ENCODE measurements around the gene NOP16. TPM values are rescaled to one million over a fixed set of nuclear protein-coding genes. Genes with fewer than 3 reads are reported as not detected.

The NOP16 gene
- total and polyA plus RNA-seq, 2 experiments from 2014 or later = 22.9 to 64.0 TPM

- no peak for DNase-seq (ENCODE audit: low spot score)
- Histone ChIP-seq H3K9me3 (ENCODE audit: low read depth) (no peaks in the 10 kb centered on the region), H4K20me1 (ENCODE audit: insufficient read depth, poor library complexity, severe bottlenecking) (no peaks in the 10 kb centered on the region), H3K27me3 (no peaks in the 10 kb centered on the region), H3K4me1 (ENCODE audit: insufficient read depth) (no peaks in the 10 kb centered on the region), H3K4me2 (no peak overlapping the region), H3K27ac (peak overlapping the region; percentile 44), H3K9me2 (replicated peaks; ENCODE audit: insufficient read depth) (no peaks in the 10 kb centered on the region), H2AFZ (no peak overlapping the region), H3K79me2 (no peaks in the 10 kb centered on the region), H3K36me3 (replicated peaks; ENCODE audit: insufficient read depth, low read depth) (no peaks in the 10 kb centered on the region), H3K4me3 (no peak overlapping the region)
- TF ChIP-seq EZH2 (IDR thresholded peaks at IDR 0.05; ENCODE audit: borderline replicate concordance) (no peak), CTCF (IDR thresholded peaks at IDR 0.05; ENCODE audit: poor library complexity) (no peak), EZH2phosphoT487 (IDR thresholded peaks at IDR 0.05; ENCODE audit: low read depth, severe bottlenecking, unreplicated experiment) (no peak)
- 67% methylated on average over 5 of the region's 5 CpGs for WGBS (ENCODE audit: low lambda C conversion rate, missing lambda C conversion rate)
These were observed 49.1 kb downstream of the NOP16 start for GRCh38 chr5:176339304-176339703.

GRCh38 chr5:176337913-176338312, 50.5 kb downstream of the NOP16 start:
- Histone ChIP-seq H2AFZ (no peak overlapping the region), H3K4me2 (no peak overlapping the region), H4K20me1 (ENCODE audit: insufficient read depth, poor library complexity, severe bottlenecking) (no peaks in the 10 kb centered on the region), H3K79me2 (no peaks in the 10 kb centered on the region), H3K4me1 (ENCODE audit: insufficient read depth) (no peaks in the 10 kb centered on the region), H3K4me3 (no peak overlapping the region), H3K9me3 (ENCODE audit: low read depth) (no peaks in the 10 kb centered on the region), H3K36me3 (replicated peaks; ENCODE audit: insufficient read depth, low read depth) (no peaks in the 10 kb centered on the region), H3K9me2 (replicated peaks; ENCODE audit: insufficient read depth) (no peaks in the 10 kb centered on the region), H3K27ac (no peak overlapping the region), H3K27me3 (no peaks in the 10 kb centered on the region)
- DNase-seq (ENCODE audit: low spot score) = no peak
- TF ChIP-seq EZH2phosphoT487 (IDR thresholded peaks at IDR 0.05; ENCODE audit: low read depth, severe bottlenecking, unreplicated experiment) (no peak), EZH2 (IDR thresholded peaks at IDR 0.05; ENCODE audit: borderline replicate concordance) (no peak), CTCF (IDR thresholded peaks at IDR 0.05; ENCODE audit: poor library complexity) (no peak)
- 95% methylated on average over 1 of the region's 1 CpG for WGBS (ENCODE audit: low lambda C conversion rate, missing lambda C conversion rate)

DNA sequence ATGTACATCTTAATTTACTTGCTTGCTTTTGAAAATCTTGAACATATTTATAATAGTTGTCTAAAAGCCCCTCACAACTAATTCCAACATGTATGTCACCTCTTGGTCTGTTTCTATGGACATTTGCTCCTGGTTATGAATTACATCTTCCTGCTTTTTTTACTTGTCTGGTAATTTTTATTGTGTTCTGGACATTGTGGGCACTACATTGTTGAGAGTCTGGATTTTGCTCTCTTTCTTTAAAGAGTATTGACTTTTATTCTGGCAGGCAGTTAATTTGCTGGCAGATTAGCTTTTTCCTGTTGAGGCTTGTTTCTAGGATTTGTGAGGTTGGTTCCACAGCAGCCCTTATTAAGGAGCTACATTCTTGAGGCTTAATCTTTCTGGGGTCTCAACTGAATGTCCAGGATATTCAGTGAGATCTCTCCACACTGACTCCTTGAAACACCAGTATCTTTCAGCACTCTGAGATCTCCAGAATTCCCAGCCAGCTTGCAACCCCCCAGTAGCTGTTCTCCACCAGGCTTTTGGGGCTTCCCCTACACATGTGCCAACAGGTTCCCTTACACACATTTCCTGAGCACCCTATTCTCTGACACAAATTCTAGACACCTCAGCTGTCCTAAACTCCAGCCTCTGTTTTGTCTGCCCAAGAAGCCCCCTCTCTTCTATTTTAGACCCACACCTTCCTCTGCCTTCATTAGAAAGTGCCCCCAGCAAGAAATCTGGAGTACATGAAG, 54.2 kb downstream of the NOP16 start:
- Histone ChIP-seq H3K4me1 (ENCODE audit: insufficient read depth) (no peaks in the 10 kb centered on the region), H3K27ac (no peak overlapping the region), H4K20me1 (ENCODE audit: insufficient read depth, poor library complexity, severe bottlenecking) (no peaks in the 10 kb centered on the region), H3K9me3 (ENCODE audit: low read depth) (no peaks in the 10 kb centered on the region), H2AFZ (no peak overlapping the region), H3K4me3 (no peak overlapping the region), H3K36me3 (replicated peaks; ENCODE audit: insufficient read depth, low read depth) (no peaks in the 10 kb centered on the region), H3K9me2 (replicated peaks; ENCODE audit: insufficient read depth) (no peaks in the 10 kb centered on the region), H3K27me3 (no peaks in the 10 kb centered on the region), H3K4me2 (no peak overlapping the region), H3K79me2 (no peaks in the 10 kb centered on the region)
- no peak for TF ChIP-seq EZH2 (IDR thresholded peaks at IDR 0.05; ENCODE audit: borderline replicate concordance)
- no peak for TF ChIP-seq CTCF (IDR thresholded peaks at IDR 0.05; ENCODE audit: poor library complexity)
- no peak for TF ChIP-seq EZH2phosphoT487 (IDR thresholded peaks at IDR 0.05; ENCODE audit: low read depth, severe bottlenecking, unreplicated experiment)
- no peak for DNase-seq (ENCODE audit: low spot score)

MicroRNAs within 50 kb of the gene (microRNA counts, 767-probe panel; counts per million panel counts)
- microRNA hsa-miR-1271-5p = not detected

Small RNAs within 50 kb of the gene (microRNA-seq; reads per million reads assigned to microRNA genes)
- gene MIR1271 = 11.2 reads per million, percentile 26 among the genes with 10 or more reads in this experiment

Small RNAs within 50 kb of the gene (small RNA-seq; reads per million reads assigned to genes)
- gene MIR1271 = 5.1 reads per million, percentile 93 among the genes with 10 or more reads in this experiment

Other genes with a start within 250 kb of the NOP16 start
- gene SIMC1, start 150.2 kb downstream of the NOP16 start, total RNA-seq = 27.0 and 34.7 TPM in 2 replicates
- 37.6 and 44.2 TPM in 2 replicates for gene SIMC1, start 150.2 kb downstream of the NOP16 start, polyA plus RNA-seq
- gene KIAA1191, start 26.8 kb downstream of the NOP16 start, total RNA-seq = 98.3 and 104 TPM in 2 replicates
- 96.8 and 110 TPM in 2 replicates for gene KIAA1191, start 26.8 kb downstream of the NOP16 start, polyA plus RNA-seq
- gene ARL10, start 23.1 kb downstream of the NOP16 start, total RNA-seq = 6.7 and 8.9 TPM in 2 replicates
- 2.5 and 4.4 TPM in 2 replicates for gene ARL10, start 23.1 kb downstream of the NOP16 start, polyA plus RNA-seq
- gene HIGD2A, start 153 bp upstream of the NOP16 start, total RNA-seq = 109 and 161 TPM in 2 replicates
- gene HIGD2A, start 153 bp upstream of the NOP16 start, polyA plus RNA-seq = 222 and 224 TPM in 2 replicates
- gene CLTB, start 27.9 kb upstream of the NOP16 start, total RNA-seq = 131 and 139 TPM in 2 replicates
- 284 and 289 TPM in 2 replicates for gene CLTB, start 27.9 kb upstream of the NOP16 start, polyA plus RNA-seq
- 63.1 and 66.4 TPM in 2 replicates for gene FAF2, start 59.8 kb upstream of the NOP16 start, total RNA-seq
- 43.0 and 47.3 TPM in 2 replicates for gene FAF2, start 59.8 kb upstream of the NOP16 start, polyA plus RNA-seq
- 9.5 and 13.0 TPM in 2 replicates for gene RNF44, start 148.8 kb upstream of the NOP16 start, total RNA-seq
- 17.4 and 19.6 TPM in 2 replicates for gene RNF44, start 148.8 kb upstream of the NOP16 start, polyA plus RNA-seq
- 24.8 and 29.8 TPM in 2 replicates for gene CDHR2, start 160.7 kb upstream of the NOP16 start, total RNA-seq
- 16.3 and 28.3 TPM in 2 replicates for gene CDHR2, start 160.7 kb upstream of the NOP16 start, polyA plus RNA-seq
- gene GPRIN1, start 221.6 kb upstream of the NOP16 start, total RNA-seq = 1.4 and 1.6 TPM in 2 replicates
- gene GPRIN1, start 221.6 kb upstream of the NOP16 start, polyA plus RNA-seq = 2.2 and 3.9 TPM in 2 replicates
- gene SNCB, start 241.9 kb upstream of the NOP16 start, total RNA-seq = not detected in 2 replicates
- 0.57 TPM in 1 of 2 replicates, not detected in the other for gene SNCB, start 241.9 kb upstream of the NOP16 start, polyA plus RNA-seq
- gene EIF4E1B, start 242.1 kb upstream of the NOP16 start, total RNA-seq = not detected in 2 replicates
- gene EIF4E1B, start 242.1 kb upstream of the NOP16 start, polyA plus RNA-seq = not detected in 2 replicates